ENCODE data around the gene LONRF3.

The LONRF3 gene

GRCh38 chrX:119040432-119040831 lies 66.0 kb downstream of the LONRF3 start:
- DNase-seq = no peak

DNA sequence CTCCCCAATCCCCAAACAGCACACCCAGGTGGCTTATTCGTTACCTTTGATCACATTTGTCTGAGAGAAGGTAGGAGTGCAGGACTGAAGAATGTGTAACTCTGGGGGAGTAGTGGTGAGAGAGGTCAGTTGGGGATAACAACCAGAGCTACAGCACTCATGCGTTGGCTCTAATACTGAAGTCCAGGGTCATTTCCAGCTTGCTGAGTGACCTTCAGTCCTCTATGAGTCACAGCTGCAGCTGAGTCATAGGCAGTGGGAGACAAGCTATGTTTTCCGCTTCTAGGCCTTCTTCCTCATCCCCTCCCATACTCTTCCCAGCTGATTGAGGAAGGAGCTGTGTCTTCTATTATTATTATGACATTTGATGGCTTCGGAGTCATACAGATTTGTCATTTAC lies 66.8 kb downstream of the LONRF3 start:
- DNase-seq = no peak

GRCh38 chrX:119042040-119042439 lies 67.6 kb downstream of the LONRF3 start:
- DNase-seq = no peak

GRCh38 chrX:119042996-119043395 lies 68.6 kb downstream of the LONRF3 start:
- no peak for DNase-seq

- no peak for DNase-seq
These were observed 71.5 kb downstream of the LONRF3 start for GRCh38 chrX:119045884-119046283.

DNA sequence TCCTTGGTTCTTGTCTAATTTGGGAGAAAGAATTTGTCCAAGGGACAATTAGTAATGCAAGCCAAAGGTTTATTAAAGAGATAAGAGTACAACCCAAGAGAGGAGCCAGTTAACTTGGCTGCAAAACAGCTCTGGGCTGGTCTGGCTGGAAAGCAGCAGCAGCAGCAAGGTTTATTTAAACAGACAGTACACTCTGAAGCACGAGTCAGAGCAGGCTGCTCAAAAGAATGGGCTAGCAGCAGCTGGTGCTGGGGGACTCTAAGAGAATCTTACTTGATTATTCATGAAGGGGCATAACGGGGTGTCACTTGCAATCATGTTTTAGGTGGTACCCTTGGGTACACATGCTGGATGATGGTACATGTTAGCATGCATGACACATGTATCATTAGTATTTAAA lies 81.3 kb downstream of the LONRF3 start:
- DNase-seq = no peak

DNA sequence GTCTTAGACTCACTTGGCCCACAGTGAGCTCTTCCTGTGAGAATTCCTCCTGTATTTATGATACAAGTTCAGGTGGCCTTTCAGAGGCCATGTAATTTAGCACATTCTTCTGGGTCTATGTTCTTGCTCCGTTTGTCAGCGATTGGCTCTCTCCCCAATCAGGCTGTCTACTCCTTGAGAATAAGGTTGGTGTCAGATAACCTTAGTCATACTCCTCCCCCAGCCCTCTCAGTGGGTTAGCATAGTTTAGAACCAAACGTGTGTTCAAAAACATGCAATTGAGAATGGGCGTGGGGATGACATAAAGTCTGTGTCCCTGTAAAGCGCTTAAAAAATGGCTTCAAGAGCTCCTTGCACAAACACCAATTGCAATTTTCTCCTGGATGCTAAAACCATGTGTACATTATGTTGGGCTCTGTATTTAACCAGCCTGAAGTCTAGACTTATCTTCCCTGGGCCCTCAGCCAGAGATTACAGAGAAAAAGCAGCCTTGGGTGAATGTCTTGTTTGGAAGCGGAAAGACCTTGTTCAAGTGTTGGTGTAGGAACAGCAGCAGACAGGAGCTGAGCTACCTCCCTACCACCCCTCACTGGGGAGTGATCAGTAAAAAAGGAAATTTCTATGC lies 88.4 kb downstream of the LONRF3 start:
- no peak for DNase-seq

- DNase-seq = no peak
These were observed 89.0 kb downstream of the LONRF3 start for GRCh38 chrX:119063428-119063827.

- DNase-seq = peak in 1 of 2 experiments; percentile 4
These were observed 92.8 kb downstream of the LONRF3 start for GRCh38 chrX:119067023-119067739.
